NB4 (cell line): ENCODE data around the gene KCNMB2.

Source experiments
- CTCF ChIP-seq: IDR thresholded peaks from one replicate; pipeline ENCODE4 v1.5.1; 2012; ENCODE audit warnings: low read depth, low read length
- MAX ChIP-seq: IDR thresholded peaks from 2 replicates; pipeline ENCODE4 v1.6.1; 2011; ENCODE audit warnings: low read depth, low read length
- POLR2A ChIP-seq: IDR thresholded peaks from 2 replicates; pipeline ENCODE4 v1.6.1; 2011; ENCODE audit warnings: mild to moderate bottlenecking; ENCODE audit not compliant: insufficient read length; ENCODE audit errors: extremely low read depth

- TF ChIP-seq CTCF (no peak), POLR2A (no peak), MAX (no peak)
Observed at GRCh38 chr3:178671791-178672190, 135.6 kb downstream of the KCNMB2 start.
